Measurements from ENCODE around the gene GBF1.

The GBF1 gene

GRCh38 chr10:102392306-102392705 is 147.0 kb downstream of the GBF1 start:
- in situ Hi-C loops (cut with HindIII; ENCODE audit: low pct_ligation_motif_present, low sequenced_read_pairs) = no loop called here
- Histone ChIP-seq H3K4me3 (ENCODE audit: low read depth, low read length) (no peak overlapping the region), H3K27ac (no peak overlapping the region), H3K27me3 (replicated peaks) (no peaks in the 10 kb centered on the region), H3K36me3 (replicated peaks) (no peaks in the 10 kb centered on the region)
- TF ChIP-seq CTCF (IDR thresholded peaks at IDR 0.05; ENCODE audit: low read depth, low read length, missing control alignments) = no peak
- DNase-seq = no peak

GRCh38 chr10:102393411-102394078 is 148.2 kb downstream of the GBF1 start:
- in situ Hi-C loops (cut with HindIII; ENCODE audit: low pct_ligation_motif_present, low sequenced_read_pairs) = no loop called here
- H3K36me3 ChIP-seq (replicated peaks) = peaks cover 6% of the 10 kb centered on the region
- peak overlapping the region; percentile 96 for H3K27ac ChIP-seq
- TF ChIP-seq CTCF (IDR thresholded peaks at IDR 0.05; ENCODE audit: low read depth, low read length, missing control alignments) = peak; percentile 95
- peak overlapping the region; percentile 73 for H3K4me3 ChIP-seq (ENCODE audit: low read depth, low read length)
- no peaks in the 10 kb centered on the region for H3K27me3 ChIP-seq (replicated peaks)
- peak; percentile 13 for DNase-seq

GRCh38 chr10:102394079-102394800 is 148.9 kb downstream of the GBF1 start:
- DNase-seq = peak; percentile 92
- in situ Hi-C loops (cut with HindIII; ENCODE audit: low pct_ligation_motif_present, low sequenced_read_pairs) = no loop called here

GRCh38 chr10:102394801-102395399 is 149.6 kb downstream of the GBF1 start:
- H3K36me3 ChIP-seq (replicated peaks) = peaks cover 6% of the 10 kb centered on the region
- peak overlapping the region; percentile 96 for H3K27ac ChIP-seq
- H3K4me3 ChIP-seq (ENCODE audit: low read depth, low read length) = peak overlapping the region; percentile 73
- no peak for TF ChIP-seq CTCF (IDR thresholded peaks at IDR 0.05; ENCODE audit: low read depth, low read length, missing control alignments)
- peak; percentile 47 for DNase-seq
- no peaks in the 10 kb centered on the region for H3K27me3 ChIP-seq (replicated peaks)
- in situ Hi-C loops (cut with HindIII; ENCODE audit: low pct_ligation_motif_present, low sequenced_read_pairs) = no loop called here

More at GRCh38 chr10:102394079-102394800, 148.9 kb downstream of the GBF1 start:
- Histone ChIP-seq H3K27me3 (replicated peaks) (no peaks in the 10 kb centered on the region), H3K4me3 (ENCODE audit: low read depth, low read length) (peak overlapping the region; percentile 73), H3K36me3 (replicated peaks) (peaks cover 6% of the 10 kb centered on the region), H3K27ac (peak overlapping the region; percentile 96)
- no peak for TF ChIP-seq CTCF (IDR thresholded peaks at IDR 0.05; ENCODE audit: low read depth, low read length, missing control alignments)

- in situ Hi-C loops (cut with HindIII; ENCODE audit: low pct_ligation_motif_present, low sequenced_read_pairs) = no loop called here
- Histone ChIP-seq H3K4me3 (ENCODE audit: low read depth, low read length) (peak within 1 kb of the TSS; percentile 73), H3K36me3 (replicated peaks) (peaks cover 12% of the 10 kb centered on the region), H3K27me3 (replicated peaks) (no peaks in the 10 kb centered on the region), H3K27ac (peak within 1 kb of the TSS; percentile 96)
- TF ChIP-seq CTCF (IDR thresholded peaks at IDR 0.05; ENCODE audit: low read depth, low read length, missing control alignments) = no peak
- peak; percentile 79 for DNase-seq
These were observed 150.3 kb downstream of the GBF1 start, which contains the start of gene NFKB2 for GRCh38 chr10:102395400-102396316. Gene NFKB2, plus strand, starts transcription at chr10:102395705. Its CDS starts 255 bp downstream, at chr10:102395960.
